Activated effector memory CD4-positive, alpha-beta T cell treated with Interleukin-2 at 50 U/mL for 16 hours (primary cell): ENCODE data around the gene CUEDC1.

Experiments used
- DNase-seq: peaks from one replicate; pipeline ENCODE4 v3.0.0-alpha.2; 2020

CUEDC1 gene

GRCh38 chr17:57874434-57875289 is 80.5 kb downstream of the CUEDC1 start:
- DNase-seq, result no peak

- DNase-seq, result no peak
Measured at GRCh38 chr17:57874058-57874419, 81.2 kb downstream of the CUEDC1 start.

GRCh38 chr17:57873261-57874057 is 81.8 kb downstream of the CUEDC1 start:
- no peak for DNase-seq

GRCh38 chr17:57872536-57872935 is 82.7 kb downstream of the CUEDC1 start:
- DNase-seq, result no peak

- no peak for DNase-seq
Measured at GRCh38 chr17:57871863-57872262, 83.3 kb downstream of the CUEDC1 start.

GRCh38 chr17:57871155-57871554 is 84.1 kb downstream of the CUEDC1 start:
- DNase-seq, result no peak

- no peak for DNase-seq
Measured at GRCh38 chr17:57870283-57870635, 85.0 kb downstream of the CUEDC1 start.

GRCh38 chr17:57869617-57870282 is 85.5 kb downstream of the CUEDC1 start:
- no peak for DNase-seq

GRCh38 chr17:57868910-57869616 is 86.1 kb downstream of the CUEDC1 start:
- no peak for DNase-seq

GRCh38 chr17:57868007-57868909 is 87.0 kb downstream of the CUEDC1 start:
- no peak for DNase-seq

- DNase-seq, result no peak
Measured at GRCh38 chr17:57867126-57867525, 88.1 kb downstream of the CUEDC1 start.

- DNase-seq, result no peak
Measured at GRCh38 chr17:57866723-57867122, 88.5 kb downstream of the CUEDC1 start.

- no peak for DNase-seq
Measured at GRCh38 chr17:57866319-57866718, 88.9 kb downstream of the CUEDC1 start.

GRCh38 chr17:57864273-57864672 is 90.9 kb downstream of the CUEDC1 start:
- no peak for DNase-seq

- no peak for DNase-seq
Measured at GRCh38 chr17:57862694-57863667, 92.2 kb downstream of the CUEDC1 start.

GRCh38 chr17:57861790-57862693 is 93.2 kb downstream of the CUEDC1 start:
- DNase-seq, result no peak

- peak; percentile 34 for DNase-seq
Measured at GRCh38 chr17:57861000-57861789, 94.0 kb downstream of the CUEDC1 start.

- DNase-seq, result no peak
Measured at GRCh38 chr17:57860414-57860999, 94.7 kb downstream of the CUEDC1 start.
